Measurements from ENCODE around the gene BOC.

The BOC gene

GRCh38 chr3:113287111-113287802 is 75.9 kb downstream of the BOC start:
- DNase-seq (ENCODE audit: low read depth), result peak; percentile 45

GRCh38 chr3:113287803-113288648 is 76.7 kb downstream of the BOC start:
- peak; percentile 39 for DNase-seq (ENCODE audit: low read depth)

GRCh38 chr3:113288881-113289280 is 77.5 kb downstream of the BOC start:
- no peak for DNase-seq (ENCODE audit: low read depth)

DNA sequence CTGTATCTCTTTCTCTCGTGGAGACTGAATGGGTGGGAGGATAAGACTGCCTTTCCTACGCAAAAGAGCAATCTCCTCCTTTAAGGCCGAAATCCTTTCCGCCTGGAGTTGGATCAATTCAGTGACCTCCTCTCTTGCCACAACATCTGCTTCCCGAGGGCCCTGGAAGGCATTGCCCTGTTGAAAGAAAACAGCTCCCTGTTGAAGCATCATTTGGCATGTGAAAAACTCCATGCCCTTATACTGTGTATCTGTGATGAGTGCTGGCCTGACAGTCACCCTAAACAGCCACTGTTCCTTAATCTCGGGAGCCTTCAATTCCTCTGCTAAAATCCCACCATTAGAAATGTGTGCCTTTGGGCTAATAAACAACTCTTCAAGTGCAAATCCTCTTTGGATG is 80.2 kb downstream of the BOC start:
- DNase-seq (ENCODE audit: low read depth), result no peak

GRCh38 chr3:113292933-113293332 is 81.6 kb downstream of the BOC start:
- no peak for DNase-seq (ENCODE audit: low read depth)

GRCh38 chr3:113293348-113293747 is 82.0 kb downstream of the BOC start:
- no peak for DNase-seq (ENCODE audit: low read depth)

- DNase-seq (ENCODE audit: low read depth), result no peak
Observed at GRCh38 chr3:113295463-113295862, 84.1 kb downstream of the BOC start.

- no peak for DNase-seq (ENCODE audit: low read depth)
Observed at GRCh38 chr3:113297287-113297686, 85.9 kb downstream of the BOC start.

- no peak for DNase-seq (ENCODE audit: low read depth)
Observed at GRCh38 chr3:113297841-113298240, 86.5 kb downstream of the BOC start.

GRCh38 chr3:113300596-113300995 is 89.2 kb downstream of the BOC start:
- no peak for DNase-seq (ENCODE audit: low read depth)

DNA sequence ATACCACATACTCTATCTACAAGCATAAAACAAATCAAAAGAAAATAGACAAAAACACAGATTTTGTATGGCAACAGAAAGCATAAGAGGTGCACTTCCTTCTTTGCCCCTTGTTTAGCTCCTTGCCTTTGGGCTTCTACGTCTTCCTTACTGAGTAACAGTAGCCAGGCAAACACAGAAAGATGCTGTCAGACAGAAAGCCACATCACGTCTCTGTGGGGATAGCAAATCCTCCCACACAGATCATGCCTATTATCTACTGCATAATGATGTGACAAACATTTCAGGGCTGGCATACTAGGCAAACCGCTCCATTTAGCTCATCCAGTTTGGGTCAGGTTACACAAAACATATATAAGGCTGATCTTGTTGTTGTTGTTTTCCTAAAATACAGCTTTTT is 92.7 kb downstream of the BOC start:
- DNase-seq (ENCODE audit: low read depth), result no peak

DNA sequence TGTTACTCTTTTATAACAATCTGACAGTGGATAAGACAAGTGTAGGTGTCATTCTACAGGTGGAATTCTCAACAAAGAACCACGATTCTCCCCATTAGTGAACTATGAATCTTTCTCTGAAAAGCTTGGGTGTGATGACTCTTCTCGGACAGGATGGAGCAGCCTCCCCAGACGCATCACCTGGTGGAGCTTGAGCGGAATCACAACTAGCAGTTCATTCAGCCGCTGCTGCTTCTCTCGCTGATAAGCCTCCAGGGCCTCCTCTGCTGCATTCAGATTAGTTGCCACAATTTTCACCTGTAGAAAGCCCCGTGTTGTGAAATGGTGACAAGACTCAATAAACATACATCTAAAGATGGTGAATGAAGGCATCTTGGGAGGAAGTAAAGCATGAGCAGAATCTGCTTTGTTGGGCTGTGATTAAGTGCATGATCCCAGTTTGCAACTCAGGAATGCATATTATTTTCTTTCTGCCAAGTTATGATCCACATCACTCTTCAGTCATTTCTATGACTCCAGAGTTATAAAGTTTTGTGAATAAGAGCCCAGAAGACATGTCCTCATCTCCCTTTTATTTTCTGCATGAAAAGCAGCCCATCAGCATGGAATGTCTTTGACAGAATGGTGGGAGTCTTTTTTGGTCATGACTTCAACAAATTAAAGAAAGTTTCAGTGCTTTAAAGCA is 93.6 kb downstream of the BOC start:
- peak; percentile 4 for DNase-seq (ENCODE audit: low read depth)

DNA sequence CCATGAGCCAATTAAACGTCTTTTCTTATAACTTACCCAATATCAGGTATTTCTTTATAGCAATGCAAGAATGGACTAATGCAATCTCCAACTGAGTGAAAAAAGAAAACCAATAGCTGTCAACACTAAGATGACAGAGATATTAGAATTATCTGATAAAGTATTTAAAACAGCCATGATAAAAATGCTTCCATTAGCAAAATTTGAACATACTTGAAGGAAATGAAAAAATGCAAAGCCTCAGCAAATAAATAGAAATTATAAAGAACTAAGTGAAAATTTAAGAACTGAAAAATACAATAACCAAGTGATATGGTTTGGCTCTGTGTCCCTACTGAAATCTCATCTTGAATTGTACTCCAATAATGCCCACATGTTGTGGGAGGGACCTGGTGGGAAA is 99.6 kb downstream of the BOC start:
- no peak for DNase-seq (ENCODE audit: low read depth)

DNA sequence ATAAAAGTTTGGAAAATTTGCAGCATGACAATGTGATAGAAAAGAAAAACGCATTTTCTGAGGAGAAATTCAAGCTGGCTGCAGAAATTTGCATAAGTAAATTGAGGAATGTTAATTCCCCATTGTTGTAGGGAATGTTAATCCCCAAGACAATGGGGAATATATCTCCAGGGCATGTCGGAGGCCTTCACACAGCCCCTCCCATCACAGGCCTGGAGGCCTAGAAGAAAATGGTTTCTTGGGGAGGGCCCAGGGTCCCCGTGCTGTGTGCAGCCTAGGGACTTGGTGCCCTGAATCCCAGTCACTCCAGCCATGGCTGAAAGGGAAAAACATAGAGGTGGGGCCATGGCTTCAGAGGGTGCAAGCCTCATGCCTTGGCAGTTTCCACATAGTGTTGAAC is 101.1 kb downstream of the BOC start:
- DNase-seq (ENCODE audit: low read depth), result no peak

- no peak for DNase-seq (ENCODE audit: low read depth)
Observed at GRCh38 chr3:113314923-113315322, 103.6 kb downstream of the BOC start.

- no peak for DNase-seq (ENCODE audit: low read depth)
Observed at GRCh38 chr3:113329757-113330156, 118.4 kb downstream of the BOC start.

GRCh38 chr3:113330742-113331141 is 119.4 kb downstream of the BOC start:
- no peak for DNase-seq (ENCODE audit: low read depth)

DNA sequence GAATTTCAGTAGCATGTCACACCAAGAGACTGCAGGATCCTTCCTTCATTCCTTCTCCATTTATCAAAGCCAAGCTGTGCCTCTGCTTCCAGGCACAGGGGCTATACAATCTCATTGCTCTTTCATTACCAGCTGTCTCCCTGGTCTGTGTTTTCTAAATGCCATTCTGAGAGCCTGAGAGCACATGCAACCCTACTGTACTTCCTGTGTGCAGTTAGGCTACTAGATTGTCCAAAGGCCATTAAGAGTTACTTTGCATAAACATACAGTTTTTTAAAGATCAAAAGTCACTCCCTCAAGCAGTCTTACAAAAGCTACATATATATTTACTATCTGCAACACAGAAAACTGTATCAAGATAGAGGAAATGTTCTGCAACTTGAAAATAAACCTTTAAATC is 119.8 kb downstream of the BOC start:
- DNase-seq (ENCODE audit: low read depth), result no peak

All from GM04504 (cell line).